ENCODE data around the gene EFCAB12.
"Not testable (repeated sequence)": the region's sequence is repeated elsewhere in the genome, so short reads cannot be mapped to it uniquely, and the experiment has no call there.

Gene EFCAB12

GRCh38 chr3:129415378-129415777 is 13.1 kb downstream of the EFCAB12 start:
- no peak for DNase-seq
- no peak for TF ChIP-seq CTCF (IDR thresholded peaks at IDR 0.05; ENCODE audit: low read depth, low read length, missing control alignments)
- Histone ChIP-seq H3K36me3 (replicated peaks) (no peaks in the 10 kb centered on the region), H3K27me3 (replicated peaks) (no peaks in the 10 kb centered on the region), H3K4me3 (ENCODE audit: low read depth, low read length) (no peak overlapping the region), H3K27ac (no peak overlapping the region)
- in situ Hi-C loops (cut with HindIII; ENCODE audit: low pct_ligation_motif_present, low sequenced_read_pairs), result no loop called here

GRCh38 chr3:129413687-129414506 is 14.5 kb downstream of the EFCAB12 start:
- peak overlapping the region; percentile 89 for H3K27ac ChIP-seq
- no peaks in the 10 kb centered on the region for H3K36me3 ChIP-seq (replicated peaks)
- in situ Hi-C loops (cut with HindIII; ENCODE audit: low pct_ligation_motif_present, low sequenced_read_pairs), result no loop called here
- TF ChIP-seq CTCF (IDR thresholded peaks at IDR 0.05; ENCODE audit: low read depth, low read length, missing control alignments), result peak; percentile 9
- no peak overlapping the region for H3K4me3 ChIP-seq (ENCODE audit: low read depth, low read length)
- no peaks in the 10 kb centered on the region for H3K27me3 ChIP-seq (replicated peaks)
- peak; percentile 98 for DNase-seq

- H3K27me3 ChIP-seq (replicated peaks); H3K36me3 ChIP-seq (replicated peaks); in situ Hi-C loops (cut with HindIII; ENCODE audit: low pct_ligation_motif_present, low sequenced_read_pairs); H3K4me3 ChIP-seq (ENCODE audit: low read depth, low read length): not testable (repeated sequence)
- DNase-seq, result peak; percentile 60
- H3K27ac ChIP-seq, result peak overlapping the region; percentile 89
Measured at GRCh38 chr3:129413238-129413637, 15.2 kb downstream of the EFCAB12 start.

GRCh38 chr3:129412542-129413198 is 15.8 kb downstream of the EFCAB12 start:
- H3K4me3 ChIP-seq (ENCODE audit: low read depth, low read length), result no peak overlapping the region
- peak overlapping the region; percentile 89 for H3K27ac ChIP-seq
- in situ Hi-C loops (cut with HindIII; ENCODE audit: low pct_ligation_motif_present, low sequenced_read_pairs), result no loop called here

GRCh38 chr3:129410971-129411370 is 17.5 kb downstream of the EFCAB12 start:
- no peak for TF ChIP-seq CTCF (IDR thresholded peaks at IDR 0.05; ENCODE audit: low read depth, low read length, missing control alignments)
- H3K27ac ChIP-seq, result no peak overlapping the region
- no peaks in the 10 kb centered on the region for H3K36me3 ChIP-seq (replicated peaks)
- H3K27me3 ChIP-seq (replicated peaks), result no peaks in the 10 kb centered on the region
- in situ Hi-C loops (cut with HindIII; ENCODE audit: low pct_ligation_motif_present, low sequenced_read_pairs), result no loop called here
- H3K4me3 ChIP-seq (ENCODE audit: low read depth, low read length), result no peak overlapping the region
- DNase-seq, result no peak

More at GRCh38 chr3:129412542-129413198, 15.8 kb downstream of the EFCAB12 start:
- Histone ChIP-seq H3K27me3 (replicated peaks) (no peaks in the 10 kb centered on the region), H3K36me3 (replicated peaks) (no peaks in the 10 kb centered on the region)
- no peak for TF ChIP-seq CTCF (IDR thresholded peaks at IDR 0.05; ENCODE audit: low read depth, low read length, missing control alignments)
- peak; percentile 57 for DNase-seq

GRCh38 chr3:129409541-129409940 is 18.9 kb downstream of the EFCAB12 start:
- Histone ChIP-seq H3K36me3 (replicated peaks) (no peaks in the 10 kb centered on the region), H3K27me3 (replicated peaks) (no peaks in the 10 kb centered on the region), H3K4me3 (ENCODE audit: low read depth, low read length) (no peak overlapping the region), H3K27ac (no peak overlapping the region)
- TF ChIP-seq CTCF (IDR thresholded peaks at IDR 0.05; ENCODE audit: low read depth, low read length, missing control alignments), result no peak
- in situ Hi-C loops (cut with HindIII; ENCODE audit: low pct_ligation_motif_present, low sequenced_read_pairs), result no loop called here
- DNase-seq, result no peak

Data from brain microvascular endothelial cell (primary cell).